ENCODE measurements around the gene KRT2. TPM values are rescaled to one million over a fixed set of nuclear protein-coding genes. Genes with fewer than 3 reads are reported as not detected.

Gene KRT2
- total and polyA plus RNA-seq, 2 donors (not counting 3 experiments of a cell fraction or from before 2014, with no cell fraction given), result not detected

DNA sequence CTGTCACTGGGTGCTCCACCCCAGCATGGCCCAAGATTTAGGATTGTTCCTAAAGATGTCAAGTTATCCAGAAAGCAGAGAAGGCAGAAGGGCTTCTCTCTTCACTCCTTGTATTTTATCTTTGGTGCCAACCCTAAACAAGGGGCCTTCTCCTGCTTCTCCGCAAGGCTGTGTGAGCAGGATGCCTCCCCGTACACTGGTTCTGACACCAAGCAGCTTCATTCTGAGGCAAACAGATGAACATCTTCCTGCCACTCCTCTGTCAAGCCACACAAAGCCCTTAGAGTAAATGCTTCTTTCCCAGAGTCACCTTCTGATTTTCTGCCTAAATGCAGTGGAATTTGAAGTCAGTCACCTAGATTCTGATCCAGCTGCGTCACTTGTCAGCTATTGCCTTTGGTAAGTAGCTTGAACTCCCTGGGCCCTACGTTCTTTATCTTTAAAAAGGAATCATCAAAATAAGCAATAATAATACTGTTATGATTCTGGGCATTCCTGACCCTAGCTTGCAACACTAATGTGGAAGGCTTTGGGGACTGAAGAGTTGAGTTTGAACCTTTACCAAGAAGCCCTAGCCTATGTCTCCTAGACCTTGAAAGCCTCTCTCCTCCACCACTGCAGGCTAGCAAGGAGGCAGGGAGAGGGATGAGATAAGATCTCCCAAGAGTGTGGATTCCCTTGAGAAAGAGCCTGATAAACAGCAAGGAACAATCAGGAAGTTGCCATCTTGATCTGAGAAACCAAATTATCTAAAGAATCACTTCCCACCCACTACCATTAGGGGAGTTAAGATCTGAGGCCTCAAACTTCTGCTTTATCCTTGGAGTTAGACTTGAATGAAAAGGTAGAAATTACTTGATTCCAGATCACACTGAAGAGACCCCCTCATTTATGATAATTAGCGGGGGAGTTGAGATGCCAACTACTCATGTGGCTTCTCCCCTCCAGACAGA, 39.3 kb downstream of the KRT2 start:
- no peaks in the 10 kb centered on the region for H4K20me1 ChIP-seq (replicated peaks; ENCODE audit: control insufficient read depth, extremely low read depth, insufficient read depth, low read length)
- intact Hi-C loops (cut with micrococcal nuclease), result no loop called here
- H3K9me1 ChIP-seq (replicated peaks; ENCODE audit: control insufficient read depth, extremely low read depth, insufficient read depth, low read length), result no peaks in the 10 kb centered on the region
- no TSS peak for BruUV-seq (replicated peaks)
- TF ChIP-seq GATA2 (IDR thresholded peaks at IDR 0.05; ENCODE audit: insufficient read depth, insufficient read length, low read depth, low read length) (no peak), FOS (IDR thresholded peaks at IDR 0.05; ENCODE audit: borderline replicate concordance, insufficient read depth, low read length) (no peak), POLR2A (IDR thresholded peaks at IDR 0.05; ENCODE audit: low read depth, low read length) (no peak), JUN (IDR thresholded peaks at IDR 0.05; ENCODE audit: borderline replicate concordance, insufficient read depth, insufficient read length, low read depth) (no peak), EZH2 (IDR thresholded peaks at IDR 0.05; ENCODE audit: borderline replicate concordance, low read depth, low read length, severe bottlenecking) (no peak), POLR2AphosphoS5 (IDR thresholded peaks at IDR 0.05; ENCODE audit: insufficient read depth, low read depth, low read length) (no peak), MYC (IDR thresholded peaks at IDR 0.05; ENCODE audit: low read depth, low read length) (no peak)
- TF ChIP-seq, protein P1, sequence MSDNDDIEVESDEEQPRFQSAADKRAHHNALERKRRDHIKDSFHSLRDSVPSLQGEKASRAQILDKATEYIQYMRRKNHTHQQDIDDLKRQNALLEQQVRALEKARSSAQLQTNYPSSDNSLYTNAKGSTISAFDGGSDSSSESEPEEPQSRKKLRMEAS (IDR thresholded peaks at IDR 0.05; ENCODE audit: insufficient read depth, insufficient read length), result no peak
- TF ChIP-seq, protein P2, sequence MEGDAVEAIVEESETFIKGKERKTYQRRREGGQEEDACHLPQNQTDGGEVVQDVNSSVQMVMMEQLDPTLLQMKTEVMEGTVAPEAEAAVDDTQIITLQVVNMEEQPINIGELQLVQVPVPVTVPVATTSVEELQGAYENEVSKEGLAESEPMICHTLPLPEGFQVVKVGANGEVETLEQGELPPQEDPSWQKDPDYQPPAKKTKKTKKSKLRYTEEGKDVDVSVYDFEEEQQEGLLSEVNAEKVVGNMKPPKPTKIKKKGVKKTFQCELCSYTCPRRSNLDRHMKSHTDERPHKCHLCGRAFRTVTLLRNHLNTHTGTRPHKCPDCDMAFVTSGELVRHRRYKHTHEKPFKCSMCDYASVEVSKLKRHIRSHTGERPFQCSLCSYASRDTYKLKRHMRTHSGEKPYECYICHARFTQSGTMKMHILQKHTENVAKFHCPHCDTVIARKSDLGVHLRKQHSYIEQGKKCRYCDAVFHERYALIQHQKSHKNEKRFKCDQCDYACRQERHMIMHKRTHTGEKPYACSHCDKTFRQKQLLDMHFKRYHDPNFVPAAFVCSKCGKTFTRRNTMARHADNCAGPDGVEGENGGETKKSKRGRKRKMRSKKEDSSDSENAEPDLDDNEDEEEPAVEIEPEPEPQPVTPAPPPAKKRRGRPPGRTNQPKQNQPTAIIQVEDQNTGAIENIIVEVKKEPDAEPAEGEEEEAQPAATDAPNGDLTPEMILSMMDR (IDR thresholded peaks at IDR 0.05; ENCODE audit: extremely low read depth in 1 of 2, insufficient read depth in 1 of 2, low read depth in 1 of 2, low read length in 2 of 2), result no peak
- no peak for FAIRE-seq
- no peak overlapping the region for H2AFZ ChIP-seq (ENCODE audit: low read depth, low read length)
- H3K9me3 ChIP-seq (replicated peaks; ENCODE audit: control insufficient read depth, insufficient read depth, low read length), result no peaks in the 10 kb centered on the region
- no peak overlapping the region for H3K4me2 ChIP-seq (ENCODE audit: insufficient read depth, low read length)
- H3K4me3 ChIP-seq (replicated peaks in 1 of 3; ENCODE audit: insufficient read depth in 1 of 3, low read depth in 1 of 3, low read length in 3 of 3), result no peak overlapping the region
- H3K4me1 ChIP-seq (ENCODE audit: control insufficient read depth, extremely low read depth, insufficient read depth, low read length), result no peaks in the 10 kb centered on the region
- POLR2A ChIA-PET, result no interaction called here
- H3K27ac ChIP-seq (ENCODE audit: insufficient read depth, low read depth, low read length), result no peak overlapping the region
- CTCF ChIA-PET, result interaction anchor here (1.1 to 1.2 kb wide), 2 partner anchors 258 to 267 kb away, joined by 3 to 4 read pairs; no protein-coding TSS in a partner anchor
- no peak for DNase-seq (ENCODE audit: low read depth, low spot score)
- no peak overlapping the region for H3K9ac ChIP-seq (replicated peaks; ENCODE audit: extremely low read depth, insufficient read depth, low read length)
- no peaks in the 10 kb centered on the region for H3K79me2 ChIP-seq (ENCODE audit: control insufficient read depth, insufficient read depth, low read length)
- peaks cover 0 to 3% of the 10 kb centered on the region in 2 experiments for H3K27me3 ChIP-seq (ENCODE audit: control insufficient read depth in 2 of 2, insufficient read depth in 2 of 2, low read length in 2 of 2)
- dilution Hi-C loops (cut with MboI; ENCODE audit: extremely low pct_ligation_motif_present, low sequenced_read_pairs), result no loop called here
- no peaks in the 10 kb centered on the region for H3K36me3 ChIP-seq (ENCODE audit: control insufficient read depth in 2 of 2, extremely low read depth in 1 of 2, insufficient read depth in 2 of 2, low read length in 2 of 2)

Data from endothelial cell of umbilical vein (primary cell).